ENCODE measurements around the gene TP53BP2. TPM values are rescaled to one million over a fixed set of nuclear protein-coding genes. Genes with fewer than 3 reads are reported as not detected.

TP53BP2 gene
- total RNA-seq, 1 donor from 2014 or later = 46.6 TPM

DNA sequence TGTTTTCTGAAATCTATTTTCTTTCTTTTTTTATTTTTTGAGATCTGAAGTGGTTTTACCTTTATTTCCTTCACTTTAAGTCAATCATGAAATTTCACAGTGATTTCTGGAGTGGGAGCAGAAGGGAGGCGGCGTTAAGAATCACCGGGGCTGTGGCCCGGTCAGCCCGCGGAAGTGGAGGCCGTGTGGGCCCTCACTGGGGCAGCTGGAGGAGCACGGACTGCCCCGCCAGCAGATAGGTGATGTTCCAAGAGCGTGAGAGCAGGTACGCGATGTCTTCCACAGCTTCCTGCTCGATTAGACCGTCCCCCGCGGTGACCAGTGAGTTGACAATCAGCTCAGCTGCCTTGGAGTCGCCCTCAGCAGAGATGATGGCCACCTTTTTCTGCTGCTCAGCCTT, 10.6 kb upstream of the TP53BP2 start:
- TF ChIP-seq EZH2 (IDR thresholded peaks at IDR 0.05; ENCODE audit: insufficient read depth, low read length) (no peak), CTCF (IDR thresholded peaks at IDR 0.05; ENCODE audit: insufficient read depth, low read depth, low read length) (no peak)
- Mint-ChIP-seq H3K4me3 (ENCODE audit: unreplicated experiment) (no peak overlapping the region), H3K9me3 (ENCODE audit: unreplicated experiment) (no peaks in the 10 kb centered on the region)

DNA sequence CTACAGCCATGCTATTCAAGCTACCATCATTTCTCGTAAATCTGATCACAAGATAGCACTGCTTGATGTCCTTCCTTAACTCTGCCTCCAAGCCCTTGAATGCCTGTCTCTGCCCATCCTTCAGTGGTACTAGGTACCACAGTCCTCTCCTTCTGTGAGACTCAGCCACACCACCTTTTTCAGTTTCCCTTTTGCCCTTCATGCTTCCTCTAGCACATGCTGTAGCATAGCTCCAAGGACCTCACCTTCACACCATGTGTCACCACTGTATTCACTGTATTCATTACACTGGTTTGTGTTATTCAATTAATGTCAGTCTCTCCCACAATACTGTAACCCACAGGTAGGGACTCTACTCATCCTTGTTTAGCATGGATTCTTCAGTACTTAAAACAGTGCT, 8.0 kb upstream of the TP53BP2 start:
- Histone ChIP-seq H3K36me3 (ENCODE audit: insufficient read depth, low read length) (no peaks in the 10 kb centered on the region), H3K9ac (ENCODE audit: low read length) (no peak overlapping the region), H4K20me1 (ENCODE audit: insufficient read depth, low read length) (no peaks in the 10 kb centered on the region), H3K79me2 (ENCODE audit: insufficient read depth, low read length) (no peaks in the 10 kb centered on the region), H3K4me1 (ENCODE audit: insufficient read depth, low read length) (no peaks in the 10 kb centered on the region), H2AFZ (ENCODE audit: low read depth, low read length) (no peak overlapping the region), H3K27ac (ENCODE audit: low read depth, low read length) (no peak overlapping the region), H3K4me3 (ENCODE audit: insufficient read depth, low read depth, low read length) (no peak overlapping the region), H3K4me2 (ENCODE audit: low read length) (no peak overlapping the region), H3K9me3 (ENCODE audit: insufficient read depth, low read depth, low read length) (no peaks in the 10 kb centered on the region), H3K27me3 (ENCODE audit: insufficient read depth, low read length) (no peaks in the 10 kb centered on the region)
- no peak overlapping the region for H3K4me3 Mint-ChIP-seq (ENCODE audit: unreplicated experiment)
- DNase-seq (ENCODE audit: low read depth) (no peak), FAIRE-seq (no peak)
- no peak for TF ChIP-seq EZH2 (IDR thresholded peaks at IDR 0.05; ENCODE audit: insufficient read depth, low read length)
- no peak for TF ChIP-seq CTCF (IDR thresholded peaks at IDR 0.05; ENCODE audit: insufficient read depth, low read depth, low read length)
- H3K4me1 Mint-ChIP-seq (ENCODE audit: low read depth, unreplicated experiment) = no peaks in the 10 kb centered on the region
- H3K36me3 Mint-ChIP-seq (ENCODE audit: low read depth, unreplicated experiment) = no peaks in the 10 kb centered on the region
- no peaks in the 10 kb centered on the region for H3K9me3 Mint-ChIP-seq (ENCODE audit: unreplicated experiment)
- H3K27me3 Mint-ChIP-seq (ENCODE audit: low read depth, unreplicated experiment) = peaks cover 3% of the 10 kb centered on the region
- H3K27ac Mint-ChIP-seq (ENCODE audit: unreplicated experiment) = no peak overlapping the region

More for the DNA sequence above, 10.6 kb upstream of the TP53BP2 start:
- Histone ChIP-seq H3K27ac (ENCODE audit: low read depth, low read length) (no peak overlapping the region), H3K9ac (ENCODE audit: low read length) (no peak overlapping the region), H2AFZ (ENCODE audit: low read depth, low read length) (no peak overlapping the region), H3K79me2 (ENCODE audit: insufficient read depth, low read length) (no peaks in the 10 kb centered on the region), H3K4me3 (ENCODE audit: insufficient read depth, low read depth, low read length) (no peak overlapping the region), H3K9me3 (ENCODE audit: insufficient read depth, low read depth, low read length) (no peaks in the 10 kb centered on the region), H3K4me1 (ENCODE audit: insufficient read depth, low read length) (no peaks in the 10 kb centered on the region), H3K27me3 (ENCODE audit: insufficient read depth, low read length) (peaks cover 2% of the 10 kb centered on the region), H4K20me1 (ENCODE audit: insufficient read depth, low read length) (no peaks in the 10 kb centered on the region), H3K36me3 (ENCODE audit: insufficient read depth, low read length) (no peaks in the 10 kb centered on the region), H3K4me2 (ENCODE audit: low read length) (no peak overlapping the region)
- Mint-ChIP-seq H3K36me3 (ENCODE audit: low read depth, unreplicated experiment) (no peaks in the 10 kb centered on the region), H3K27ac (ENCODE audit: unreplicated experiment) (no peak overlapping the region), H3K27me3 (ENCODE audit: low read depth, unreplicated experiment) (peaks cover 11% of the 10 kb centered on the region), H3K4me1 (ENCODE audit: low read depth, unreplicated experiment) (no peaks in the 10 kb centered on the region)
- FAIRE-seq (no peak), DNase-seq (ENCODE audit: low read depth) (no peak)

DNA sequence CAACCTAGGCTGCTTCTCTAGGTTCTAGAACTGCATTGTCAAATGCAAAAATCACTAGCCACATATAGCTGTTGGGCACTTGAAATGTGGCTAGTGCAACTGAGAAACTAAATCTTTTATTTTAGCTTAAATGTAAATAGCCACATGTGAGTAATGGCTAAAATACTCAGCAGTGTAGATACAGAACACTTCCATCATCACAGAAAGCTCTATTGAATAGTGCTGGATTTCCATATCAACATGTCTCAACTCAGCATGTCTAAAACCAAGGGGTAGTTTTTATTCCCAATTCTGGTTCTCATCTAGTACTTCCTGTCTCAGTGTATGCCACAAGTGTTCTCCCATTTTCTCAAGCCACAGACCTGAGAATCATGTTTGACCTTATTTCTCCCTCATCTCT, 7.5 kb upstream of the TP53BP2 start:
- peaks cover 3% of the 10 kb centered on the region for H3K27me3 Mint-ChIP-seq (ENCODE audit: low read depth, unreplicated experiment)
- no peaks in the 10 kb centered on the region for H3K9me3 ChIP-seq (ENCODE audit: insufficient read depth, low read depth, low read length)
- H3K27me3 ChIP-seq (ENCODE audit: insufficient read depth, low read length) = no peaks in the 10 kb centered on the region
- H3K4me1 ChIP-seq (ENCODE audit: insufficient read depth, low read length) = no peaks in the 10 kb centered on the region
- no peaks in the 10 kb centered on the region for H3K36me3 Mint-ChIP-seq (ENCODE audit: low read depth, unreplicated experiment)
- no peak overlapping the region for H3K4me3 Mint-ChIP-seq (ENCODE audit: unreplicated experiment)
- DNase-seq (ENCODE audit: low read depth) = no peak
- H3K9ac ChIP-seq (ENCODE audit: low read length) = no peak overlapping the region
- no peaks in the 10 kb centered on the region for H3K4me1 Mint-ChIP-seq (ENCODE audit: low read depth, unreplicated experiment)
- no peak overlapping the region for H3K4me3 ChIP-seq (ENCODE audit: insufficient read depth, low read depth, low read length)
- no peak overlapping the region for H2AFZ ChIP-seq (ENCODE audit: low read depth, low read length)
- no peak overlapping the region for H3K4me2 ChIP-seq (ENCODE audit: low read length)
- H4K20me1 ChIP-seq (ENCODE audit: insufficient read depth, low read length) = no peaks in the 10 kb centered on the region
- H3K79me2 ChIP-seq (ENCODE audit: insufficient read depth, low read length) = no peaks in the 10 kb centered on the region
- no peak for TF ChIP-seq CTCF (IDR thresholded peaks at IDR 0.05; ENCODE audit: insufficient read depth, low read depth, low read length)
- TF ChIP-seq EZH2 (IDR thresholded peaks at IDR 0.05; ENCODE audit: insufficient read depth, low read length) = no peak
- no peak overlapping the region for H3K27ac Mint-ChIP-seq (ENCODE audit: unreplicated experiment)
- H3K27ac ChIP-seq (ENCODE audit: low read depth, low read length) = no peak overlapping the region
- FAIRE-seq = no peak
- H3K36me3 ChIP-seq (ENCODE audit: insufficient read depth, low read length) = no peaks in the 10 kb centered on the region
- H3K9me3 Mint-ChIP-seq (ENCODE audit: unreplicated experiment) = no peaks in the 10 kb centered on the region

Measured in astrocyte (in vitro differentiated cells and primary cell).